HG02943 (cell line): ENCODE data around the gene REEP6.

Experiments
- ATAC-seq: cut with Tn5 transposase; IDR thresholded peaks from one replicate; pipeline ENCODE4 v1.9.1; 2021; ENCODE audit warnings: mild to moderate bottlenecking, low read depth, moderate library complexity; ENCODE audit not compliant: unreplicated experiment

The REEP6 gene

DNA sequence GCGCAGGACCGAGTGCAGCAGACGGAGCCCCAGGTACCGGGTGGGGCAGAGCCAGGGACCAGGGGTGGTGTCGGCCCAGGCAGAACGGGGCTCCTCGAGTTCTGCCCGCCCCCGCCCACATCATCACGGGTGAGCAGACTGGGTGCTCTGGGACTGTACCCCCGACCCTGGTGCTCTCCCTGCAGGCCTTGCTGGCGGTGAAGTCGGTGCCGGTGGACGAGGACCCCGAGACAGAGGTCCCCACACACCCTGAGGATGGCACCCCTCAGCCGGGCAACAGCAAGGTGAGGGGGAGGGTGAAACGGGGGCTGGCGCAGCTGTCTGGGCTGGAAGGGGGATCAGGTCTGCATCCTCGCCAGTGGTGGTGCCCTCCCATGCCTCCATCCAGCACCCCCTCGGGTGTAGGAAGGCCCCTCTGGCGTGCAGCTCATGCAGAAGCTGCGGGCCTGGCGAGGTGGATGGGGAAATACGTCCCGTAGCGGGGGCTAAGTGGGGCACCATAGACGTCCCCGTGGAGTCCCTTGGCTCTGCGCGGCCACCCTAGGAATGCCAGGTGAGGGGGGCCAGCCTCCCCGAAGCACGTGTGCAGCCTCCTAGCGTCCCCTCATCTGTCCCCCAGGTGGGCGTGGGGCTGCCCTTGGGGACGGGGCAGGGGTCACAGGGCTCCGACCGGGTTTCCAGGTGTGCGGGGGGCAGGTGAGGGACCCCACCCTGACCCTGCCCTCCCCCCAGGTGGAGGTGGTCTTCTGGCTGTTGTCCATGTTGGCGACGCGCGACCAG lies 34.7 kb upstream of the REEP6 start:
- ATAC-seq: no peak

DNA sequence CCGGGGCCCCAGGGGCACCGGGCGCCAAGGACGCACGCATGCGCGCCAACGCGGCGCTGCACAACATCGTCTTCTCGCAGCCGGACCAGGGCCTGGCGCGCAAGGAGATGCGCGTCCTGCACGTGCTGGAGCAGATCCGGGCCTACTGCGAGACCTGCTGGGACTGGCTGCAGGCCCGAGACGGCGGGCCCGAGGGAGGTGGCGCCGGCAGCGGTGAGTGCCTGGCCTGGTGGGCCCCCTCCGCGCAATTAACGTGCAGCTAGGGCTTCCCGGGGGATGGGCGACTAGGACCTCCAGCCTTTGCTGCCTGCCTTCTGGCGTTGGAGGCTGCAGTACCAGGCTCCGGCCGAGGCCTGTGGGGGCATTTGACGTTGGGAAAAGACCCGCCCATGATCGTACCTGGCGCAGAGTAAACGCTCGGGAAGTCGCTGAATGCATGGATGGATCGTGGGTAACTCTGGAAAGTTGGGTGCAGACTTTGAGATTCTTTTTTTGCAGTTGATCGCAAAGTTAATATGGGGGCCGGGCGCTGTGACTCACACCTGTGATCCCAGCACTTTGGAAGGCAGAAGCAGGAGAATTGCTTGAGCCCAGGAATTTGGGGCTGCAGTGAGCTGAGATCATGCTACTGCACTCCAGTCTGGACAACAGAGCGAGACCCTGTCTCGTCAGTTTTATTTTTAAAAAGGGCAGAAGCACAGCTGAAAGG lies 33.8 kb upstream of the REEP6 start:
- no peak for ATAC-seq

- ATAC-seq: no peak
Observed at GRCh38 chr19:1457892-1458291, 33.1 kb upstream of the REEP6 start.

DNA sequence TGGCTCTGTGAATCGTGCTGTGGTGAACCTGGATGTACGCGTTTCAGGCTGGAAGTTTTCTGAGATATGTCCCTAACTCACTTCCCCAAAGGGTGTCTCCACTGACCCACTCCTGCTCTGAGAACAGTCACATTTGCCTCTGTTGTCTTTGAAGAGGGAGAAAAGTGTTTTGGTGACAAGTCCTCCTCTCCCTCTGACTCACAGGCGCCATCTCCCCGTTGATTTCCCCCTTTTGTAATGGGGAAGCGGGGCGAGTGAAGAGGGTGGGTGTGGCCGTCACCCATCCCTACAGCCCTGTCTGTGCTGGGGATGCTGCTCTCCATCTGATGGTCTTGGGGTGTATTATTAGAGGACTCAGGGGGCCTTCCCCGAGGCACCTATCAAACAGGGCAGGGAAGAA lies 31.5 kb upstream of the REEP6 start:
- ATAC-seq: no peak

GRCh38 chr19:1460033-1460995 lies 30.7 kb upstream of the REEP6 start:
- ATAC-seq: no peak

DNA sequence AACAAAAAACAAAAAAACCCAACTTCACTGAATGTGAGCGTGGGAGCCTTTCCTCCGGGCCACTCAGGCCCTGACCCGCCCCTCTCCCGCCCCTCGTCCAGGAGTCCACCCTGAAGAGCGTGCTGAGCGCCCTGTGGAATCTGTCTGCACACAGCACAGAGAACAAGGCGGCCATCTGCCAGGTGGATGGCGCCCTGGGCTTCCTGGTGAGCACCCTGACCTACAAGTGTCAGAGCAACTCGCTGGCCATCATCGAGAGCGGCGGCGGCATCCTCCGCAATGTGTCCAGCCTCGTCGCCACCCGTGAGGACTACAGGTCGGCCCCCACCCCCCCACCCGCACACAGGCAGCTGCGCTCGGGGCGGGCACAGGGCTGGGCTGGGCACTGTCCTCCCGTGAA lies 29.1 kb upstream of the REEP6 start:
- ATAC-seq: no peak

DNA sequence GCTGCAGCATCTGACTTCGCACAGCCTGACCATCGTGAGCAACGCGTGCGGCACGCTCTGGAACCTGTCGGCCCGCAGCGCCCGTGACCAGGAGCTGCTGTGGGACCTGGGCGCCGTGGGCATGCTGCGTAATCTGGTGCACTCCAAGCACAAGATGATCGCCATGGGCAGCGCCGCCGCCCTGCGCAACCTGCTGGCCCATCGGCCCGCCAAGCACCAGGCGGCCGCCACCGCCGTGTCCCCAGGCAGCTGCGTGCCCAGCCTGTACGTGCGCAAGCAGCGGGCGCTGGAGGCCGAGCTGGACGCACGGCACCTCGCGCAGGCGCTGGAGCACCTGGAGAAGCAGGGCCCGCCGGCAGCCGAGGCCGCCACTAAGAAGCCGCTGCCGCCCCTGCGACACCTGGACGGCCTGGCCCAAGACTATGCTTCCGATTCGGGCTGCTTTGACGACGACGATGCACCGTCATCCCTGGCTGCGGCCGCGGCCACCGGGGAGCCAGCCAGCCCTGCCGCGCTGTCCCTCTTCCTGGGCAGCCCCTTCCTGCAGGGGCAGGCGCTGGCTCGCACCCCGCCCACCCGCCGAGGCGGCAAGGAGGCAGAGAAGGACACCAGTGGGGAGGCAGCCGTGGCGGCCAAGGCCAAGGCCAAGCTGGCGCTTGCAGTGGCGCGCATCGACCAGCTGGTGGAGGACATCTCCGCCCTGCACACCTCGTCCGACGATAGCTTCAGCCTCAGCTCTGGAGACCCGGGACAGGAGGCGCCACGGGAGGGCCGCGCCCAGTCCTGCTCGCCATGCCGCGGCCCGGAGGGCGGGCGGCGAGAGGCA lies 25.6 kb upstream of the REEP6 start:
- ATAC-seq: no peak

DNA sequence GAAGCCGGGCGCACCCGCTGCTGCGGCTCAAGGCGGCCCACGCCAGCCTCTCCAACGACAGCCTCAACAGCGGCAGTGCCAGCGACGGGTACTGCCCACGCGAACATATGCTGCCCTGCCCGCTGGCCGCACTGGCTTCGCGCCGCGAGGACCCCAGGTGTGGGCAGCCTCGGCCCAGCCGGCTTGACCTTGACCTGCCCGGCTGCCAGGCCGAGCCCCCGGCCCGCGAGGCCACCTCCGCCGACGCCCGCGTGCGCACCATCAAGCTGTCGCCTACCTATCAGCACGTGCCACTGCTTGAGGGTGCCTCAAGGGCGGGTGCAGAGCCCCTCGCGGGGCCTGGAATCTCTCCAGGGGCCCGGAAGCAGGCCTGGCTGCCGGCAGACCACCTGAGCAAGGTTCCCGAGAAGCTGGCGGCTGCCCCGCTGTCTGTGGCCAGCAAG lies 24.9 kb upstream of the REEP6 start:
- no peak for ATAC-seq

- ATAC-seq: no peak
Observed at GRCh38 chr19:1466461-1467214, 24.3 kb upstream of the REEP6 start.

- no peak for ATAC-seq
Observed at GRCh38 chr19:1467215-1467489, 23.8 kb upstream of the REEP6 start.

DNA sequence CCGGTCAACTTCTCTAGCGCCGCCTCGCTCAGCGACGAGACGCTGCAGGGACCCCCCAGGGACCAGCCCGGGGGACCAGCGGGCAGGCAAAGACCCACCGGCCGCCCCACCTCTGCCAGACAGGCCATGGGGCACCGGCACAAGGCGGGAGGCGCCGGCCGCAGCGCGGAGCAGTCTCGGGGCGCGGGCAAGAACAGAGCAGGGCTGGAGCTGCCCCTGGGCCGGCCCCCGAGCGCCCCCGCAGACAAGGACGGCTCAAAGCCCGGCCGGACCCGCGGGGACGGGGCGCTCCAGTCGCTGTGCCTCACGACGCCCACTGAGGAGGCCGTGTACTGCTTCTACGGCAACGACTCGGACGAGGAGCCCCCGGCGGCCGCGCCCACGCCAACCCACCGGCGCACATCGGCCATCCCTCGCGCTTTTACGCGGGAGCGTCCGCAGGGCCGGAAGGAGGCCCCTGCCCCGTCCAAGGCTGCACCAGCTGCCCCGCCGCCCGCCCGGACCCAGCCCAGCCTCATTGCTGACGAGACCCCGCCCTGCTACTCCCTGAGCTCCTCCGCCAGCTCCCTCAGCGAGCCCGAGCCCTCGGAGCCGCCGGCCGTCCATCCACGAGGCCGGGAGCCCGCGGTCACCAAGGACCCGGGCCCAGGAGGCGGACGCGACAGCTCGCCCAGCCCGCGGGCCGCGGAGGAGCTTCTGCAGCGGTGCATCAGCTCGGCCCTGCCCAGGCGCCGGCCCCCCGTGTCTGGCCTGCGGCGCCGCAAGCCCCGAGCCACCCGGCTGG lies 23.3 kb upstream of the REEP6 start:
- ATAC-seq: no peak

- no peak for ATAC-seq
Observed at GRCh38 chr19:1468274-1468820, 22.6 kb upstream of the REEP6 start.

DNA sequence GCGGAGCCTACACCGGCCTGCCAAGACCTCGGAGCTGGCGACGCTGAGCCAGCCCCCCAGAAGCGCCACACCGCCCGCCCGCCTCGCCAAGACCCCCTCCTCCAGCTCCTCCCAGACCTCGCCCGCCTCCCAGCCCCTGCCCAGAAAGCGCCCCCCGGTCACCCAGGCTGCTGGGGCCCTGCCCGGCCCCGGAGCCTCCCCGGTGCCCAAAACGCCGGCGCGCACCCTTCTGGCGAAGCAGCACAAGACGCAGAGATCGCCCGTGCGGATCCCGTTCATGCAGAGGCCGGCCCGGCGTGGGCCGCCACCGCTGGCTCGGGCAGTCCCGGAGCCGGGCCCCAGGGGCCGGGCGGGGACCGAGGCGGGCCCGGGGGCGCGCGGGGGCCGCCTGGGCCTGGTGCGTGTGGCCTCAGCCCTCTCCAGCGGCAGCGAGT lies 22.1 kb upstream of the REEP6 start:
- ATAC-seq: no peak

DNA sequence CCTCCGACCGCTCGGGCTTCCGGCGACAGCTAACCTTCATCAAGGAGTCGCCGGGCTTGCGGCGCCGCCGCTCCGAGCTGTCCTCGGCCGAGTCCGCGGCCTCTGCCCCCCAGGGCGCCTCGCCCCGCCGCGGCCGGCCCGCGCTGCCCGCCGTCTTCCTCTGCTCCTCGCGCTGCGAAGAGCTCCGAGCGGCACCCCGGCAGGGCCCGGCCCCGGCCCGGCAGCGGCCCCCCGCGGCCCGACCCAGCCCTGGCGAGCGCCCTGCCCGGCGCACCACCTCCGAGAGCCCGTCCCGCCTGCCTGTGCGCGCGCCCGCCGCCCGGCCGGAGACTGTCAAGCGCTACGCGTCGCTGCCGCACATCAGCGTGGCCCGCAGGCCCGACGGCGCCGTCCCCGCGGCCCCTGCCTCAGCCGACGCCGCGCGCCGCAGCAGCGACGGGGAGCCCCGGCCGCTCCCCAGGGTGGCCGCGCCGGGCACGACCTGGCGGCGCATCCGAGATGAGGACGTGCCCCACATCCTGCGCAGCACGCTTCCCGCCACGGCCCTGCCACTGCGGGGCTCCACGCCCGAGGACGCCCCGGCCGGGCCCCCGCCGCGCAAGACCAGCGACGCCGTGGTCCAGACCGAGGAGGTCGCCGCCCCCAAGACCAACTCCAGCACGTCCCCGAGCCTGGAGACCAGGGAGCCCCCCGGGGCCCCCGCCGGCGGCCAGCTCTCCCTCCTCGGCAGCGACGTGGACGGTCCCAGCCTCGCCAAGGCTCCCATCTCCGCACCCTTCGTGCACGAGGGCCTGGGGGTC lies 21.5 kb upstream of the REEP6 start:
- no peak for ATAC-seq

- ATAC-seq: no peak
Observed at GRCh38 chr19:1470055-1470304, 21.0 kb upstream of the REEP6 start.

DNA sequence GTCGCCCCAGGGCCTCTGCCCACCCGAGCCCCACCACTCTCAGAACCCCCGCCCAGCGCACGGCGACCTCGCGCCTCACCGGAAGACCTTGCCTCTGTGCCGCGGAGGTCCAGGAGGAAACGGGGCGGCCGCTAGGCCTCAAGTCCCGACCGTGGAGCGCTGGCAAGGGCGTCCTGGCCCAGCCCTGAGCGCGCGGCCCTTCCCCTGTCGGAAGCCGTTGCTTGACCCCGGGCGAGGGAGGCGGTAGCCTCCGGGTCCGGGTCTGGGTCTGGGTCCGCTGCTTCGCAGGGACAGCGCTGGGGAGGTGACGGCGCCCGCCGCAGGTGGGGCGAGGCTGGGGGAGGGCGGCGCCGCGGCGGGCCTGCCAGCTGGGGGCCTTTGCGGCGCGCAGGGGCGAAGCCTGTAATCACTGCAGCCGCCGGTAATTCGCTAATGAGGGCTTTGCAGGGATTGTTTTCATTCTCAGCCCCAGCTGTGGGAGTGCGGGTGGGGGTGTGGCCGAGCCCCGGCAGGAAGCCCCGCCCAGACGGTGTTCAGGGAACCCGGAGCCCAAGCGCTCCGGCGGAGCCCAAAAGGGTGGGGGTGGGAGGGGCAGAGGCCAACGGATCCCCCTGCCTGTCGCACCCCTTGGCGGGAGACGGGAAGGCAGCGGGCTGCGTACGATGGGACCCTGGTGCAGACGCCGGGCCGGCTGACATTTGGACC lies 20.5 kb upstream of the REEP6 start:
- ATAC-seq: no peak

GRCh38 chr19:1471010-1471514 lies 19.9 kb upstream of the REEP6 start:
- ATAC-seq: no peak
